Upper lobe of left lung (tissue), 6 donors: ENCODE results near the gene ZNF574. TPM values are rescaled to one million over a fixed set of nuclear protein-coding genes. Genes with fewer than 3 reads are reported as not detected.

Source experiments
- ATAC-seq, 2 donors: fragments of 200-7000 bp; cut with Tn5 transposase; one replicate each; pipeline ENCODE4 v1.9.1; 2022; ENCODE audit warnings: mild to moderate bottlenecking in 2 of 2, moderate library complexity in 2 of 2; ENCODE audit not compliant: low FRiP score in 2 of 2
- DNase-seq, 2 donors: peaks; one replicate each; pipeline ENCODE4 v3.0.0-alpha.2; 2019 to 2020
- H3K27ac ChIP-seq, 4 donors: fragments of 200-600 bp; sonication (generic); one replicate each; pipeline ENCODE4 v1.5.1; 2016 to 2019
- H3K27me3 ChIP-seq, 4 donors: fragments of 200-600 bp; sonication (generic); one replicate each; pipeline ENCODE4 v1.5.1; 2017 to 2019
- H3K36me3 ChIP-seq, 4 donors: fragments of 200-600 bp; sonication (generic); one replicate each; pipeline ENCODE4 v1.5.1; 2016 to 2019
- H3K4me1 ChIP-seq, 4 donors: fragments of 200-600 bp; sonication (generic); one replicate each; pipeline ENCODE4 v1.5.1; 2018 to 2019
- H3K4me3 ChIP-seq, 4 donors: fragments of 200-600 bp; sonication (generic); one replicate each; pipeline ENCODE4 v1.5.1; 2017 to 2019; ENCODE audit warnings: mild to moderate bottlenecking in 2 of 4, moderate library complexity in 1 of 4
- H3K9me3 ChIP-seq, 4 donors: fragments of 200-600 bp; sonication (generic); one replicate each; pipeline ENCODE4 v1.5.1; 2018 to 2019
- CTCF ChIP-seq, 6 experiments: fragments of 450-650 bp in 4 of 6; fragments of 200-600 bp in 2 of 6; sonication (generic) in 2 of 6; IDR thresholded peaks; one replicate each; pipeline ENCODE4 v1.5.1; 2016 to 2019; ENCODE audit warnings: antibody characterized with exemption in 6 of 6
- EP300 ChIP-seq, 4 donors: sonication (generic); formaldehyde crosslinking; IDR thresholded peaks; one replicate each; pipeline ENCODE4 v1.5.1; 2017; ENCODE audit warnings: antibody characterized with exemption in 4 of 4, control low read depth in 2 of 4
- POLR2A ChIP-seq, 4 donors: fragments of 450-650 bp; IDR thresholded peaks; one replicate each; pipeline ENCODE4 v1.5.1; 2016 to 2017; ENCODE audit warnings: antibody characterized with exemption in 4 of 4, mild to moderate bottlenecking in 2 of 4
- POLR2AphosphoS5 ChIP-seq, 2 donors: sonication (generic); formaldehyde crosslinking; IDR thresholded peaks; one replicate each; pipeline ENCODE4 v1.5.1; 2017; ENCODE audit warnings: antibody characterized with exemption in 2 of 2
- WGBS, 2 donors: methylation state at CpG; one replicate each; pipeline ENCODE4 v1.1.5; 2017 to 2018; 5-methylcytosine and 5-hydroxymethylcytosine counted together
- total RNA-seq, 6 donors: library from RNA; depleted of rRNA in 4 of 6; stranded (reverse); fragments of >200 nt in 4 of 6; gene quantifications; one replicate each; pipeline versions ENCODE4 v1.1.0 to v1.2.1, GENCODE V29; 2016 to 2021
- donor health status: DM: no; HTN: no; CAD: no; lungs with moderate emphysema.
- donor health status: DM: no; HTN: yes; CAD: no; lungs with severe emphysema.

Gene ZNF574
- total RNA-seq, 6 donors from 2014 or later: 9.2 to 26.4 (median 13.3) TPM

- Histone ChIP-seq H3K4me3 (no peak overlapping the region), H3K9me3 (no peaks in the 10 kb centered on the region), H3K4me1 (no peaks in the 10 kb centered on the region), H3K27me3 (no peaks in the 10 kb centered on the region), H3K36me3 (no peaks in the 10 kb centered on the region), H3K27ac (no peak overlapping the region)
- TF ChIP-seq EP300 (IDR thresholded peaks at IDR 0.05) (no peak), POLR2AphosphoS5 (IDR thresholded peaks at IDR 0.05) (no peak), POLR2A (IDR thresholded peaks at IDR 0.05) (no peak), CTCF (IDR thresholded peaks at IDR 0.05) (no peak)
- DNase-seq (peak in 1 of 2 donors; percentile 79), ATAC-seq (no peak)
- WGBS, 2 donors: 90 to 92% methylated on average over 24 to 30 of the region's 30 CpGs
Observed at GRCh38 chr19:42042455-42043170, 33.4 kb upstream of the ZNF574 start.

- no peak for DNase-seq
Observed at GRCh38 chr19:42045575-42045974, 30.4 kb upstream of the ZNF574 start.

GRCh38 chr19:42048992-42049391 is 27.0 kb upstream of the ZNF574 start:
- TF ChIP-seq POLR2AphosphoS5 (IDR thresholded peaks at IDR 0.05): no peak
- no peak for TF ChIP-seq POLR2A (IDR thresholded peaks at IDR 0.05)
- TF ChIP-seq EP300 (IDR thresholded peaks at IDR 0.05): no peak
- TF ChIP-seq CTCF (IDR thresholded peaks at IDR 0.05): no peak
- DNase-seq (no peak), ATAC-seq (no peak)
- WGBS, 2 donors: 31 to 46% methylated on average over 4 of the region's 4 CpGs
- no peaks in the 10 kb centered on the region for H3K36me3 ChIP-seq
- no peaks in the 10 kb centered on the region for H3K27me3 ChIP-seq
- peaks cover 0 to 4% (median 0%) of the 10 kb centered on the region in 4 donors for H3K4me1 ChIP-seq
- H3K9me3 ChIP-seq: no peaks in the 10 kb centered on the region
- no peak overlapping the region for H3K27ac ChIP-seq
- H3K4me3 ChIP-seq: peak overlapping the region in 3 of 4 donors; percentile 12 to 29 (median 19)

More at GRCh38 chr19:42045575-42045974, 30.4 kb upstream of the ZNF574 start:
- no peak for ATAC-seq
- Histone ChIP-seq H3K27ac (no peak overlapping the region), H3K27me3 (no peaks in the 10 kb centered on the region), H3K36me3 (no peaks in the 10 kb centered on the region), H3K4me1 (peaks cover 0 to 4% (median 0%) of the 10 kb centered on the region in 4 donors), H3K9me3 (no peaks in the 10 kb centered on the region), H3K4me3 (no peak overlapping the region)
- TF ChIP-seq POLR2A (IDR thresholded peaks at IDR 0.05) (no peak), CTCF (IDR thresholded peaks at IDR 0.05) (no peak), EP300 (IDR thresholded peaks at IDR 0.05) (no peak), POLR2AphosphoS5 (IDR thresholded peaks at IDR 0.05) (no peak)
- 92% methylated on average over 7 of the region's 7 CpGs for WGBS, 2 donors

- H3K4me1 ChIP-seq: peaks cover 0 to 4% (median 0%) of the 10 kb centered on the region in 4 donors
- no peaks in the 10 kb centered on the region for H3K9me3 ChIP-seq
- no peaks in the 10 kb centered on the region for H3K27me3 ChIP-seq
- H3K4me3 ChIP-seq: no peak overlapping the region
- TF ChIP-seq POLR2A (IDR thresholded peaks at IDR 0.05): no peak
- no peak for TF ChIP-seq POLR2AphosphoS5 (IDR thresholded peaks at IDR 0.05)
- TF ChIP-seq EP300 (IDR thresholded peaks at IDR 0.05): no peak
- TF ChIP-seq CTCF (IDR thresholded peaks at IDR 0.05): no peak
- DNase-seq (peak in 1 of 2 donors; percentile 62), ATAC-seq (no peak)
- no peak overlapping the region for H3K27ac ChIP-seq
- 86 to 93% methylated on average over 13 to 14 of the region's 14 CpGs for WGBS, 2 donors
- H3K36me3 ChIP-seq: no peaks in the 10 kb centered on the region
Observed at GRCh38 chr19:42051166-42052115, 24.5 kb upstream of the ZNF574 start.
